Activated CD8-positive, alpha-beta T cell treated with anti-CD3 and anti-CD28 coated beads for 36 hours (primary cell): ENCODE measurements around the gene EFHC1. TPM values are rescaled to one million over a fixed set of nuclear protein-coding genes. Genes with fewer than 3 reads are reported as not detected.

Experiments
- ATAC-seq: fragments of 200-7000 bp; cut with Tn5 transposase; one replicate; pipeline ENCODE4 v1.10.0; 2021; ENCODE audit warnings: mild to moderate bottlenecking, moderate library complexity
- CTCF ChIA-PET: fragments of 350-600 bp; sonication (Branson Sonifier 250); formaldehyde crosslinking; loops from one replicate; lab custom pipeline; 2021; ENCODE audit warnings: antibody characterized with exemption; lab: Charles Lee
- POLR2A ChIA-PET: fragments of 350-600 bp; sonication (Branson Sonifier 250); formaldehyde crosslinking; loops from one replicate; lab custom pipeline; 2021; ENCODE audit warnings: antibody characterized with exemption; lab: Charles Lee
- DNase-seq: peaks from one replicate; pipeline ENCODE4 v3.0.0-alpha.2; 2020
- H3K27ac Mint-ChIP-seq: one replicate; pipeline ENCODE4 v1.8.0; 2021; ENCODE audit warnings: mild to moderate bottlenecking, mixed read lengths
- H3K27me3 Mint-ChIP-seq: one replicate; pipeline ENCODE4 v1.8.0; 2021; ENCODE audit warnings: mixed read lengths
- H3K36me3 Mint-ChIP-seq: one replicate; pipeline ENCODE4 v1.8.0; 2021; ENCODE audit warnings: low read depth, mixed read lengths
- H3K4me1 Mint-ChIP-seq: one replicate; pipeline ENCODE4 v1.8.0; 2021; ENCODE audit warnings: low read depth, mixed read lengths
- H3K4me3 Mint-ChIP-seq: one replicate; pipeline ENCODE4 v1.8.0; 2021; ENCODE audit warnings: mild to moderate bottlenecking, moderate library complexity, mixed read lengths
- H3K9me3 Mint-ChIP-seq: one replicate; pipeline ENCODE4 v1.8.0; 2021; ENCODE audit warnings: mixed read lengths
- intact Hi-C: fragments of 100-400 bp; cut with micrococcal nuclease; formaldehyde crosslinking; loops from one replicate; pipeline ENCODE4 v1.10.0; 2022
- total RNA-seq, 2 experiments: library from RNA; stranded (reverse); gene quantifications; one replicate each; pipeline ENCODE4 v1.2.3, GENCODE V29; 2021
- TF ChIP-seq, protein P1 (sequence below): fragments of 200-600 bp; IDR thresholded peaks from one replicate; pipeline ENCODE4 v1.8.0; 2022; ENCODE audit warnings: antibody characterized with exemption, mild to moderate bottlenecking

Gene EFHC1
- total RNA-seq, 2 experiments from 2014 or later = 1.9 to 2.1 TPM

DNA sequence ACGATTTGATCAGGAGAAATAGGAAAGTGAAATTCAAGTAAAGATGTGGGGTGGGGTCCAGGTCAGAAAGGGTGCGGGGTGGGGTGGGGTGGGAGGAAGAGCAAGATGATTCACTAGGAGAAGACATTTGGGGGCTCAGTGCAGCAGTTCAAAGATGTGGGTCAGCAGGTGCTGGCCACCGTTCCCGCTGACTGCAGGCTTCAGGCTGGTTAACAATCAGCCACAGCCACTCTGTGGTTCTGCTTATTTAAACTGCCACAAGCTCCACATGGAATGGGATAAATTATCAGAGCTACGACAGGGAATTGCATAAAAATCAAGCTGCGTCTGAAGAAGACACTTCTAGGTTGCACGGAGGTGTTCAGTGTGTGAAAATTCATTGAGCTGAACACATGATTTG is 107.3 kb downstream of the EFHC1 start:
- peaks cover 5% of the 10 kb centered on the region for H3K4me1 Mint-ChIP-seq
- intact Hi-C loops = no loop called here
- ATAC-seq = no peak
- no peak overlapping the region for H3K27ac Mint-ChIP-seq
- no peak overlapping the region for H3K4me3 Mint-ChIP-seq
- CTCF ChIA-PET = no interaction called here
- no peak for DNase-seq
- TF ChIP-seq, protein P1, sequence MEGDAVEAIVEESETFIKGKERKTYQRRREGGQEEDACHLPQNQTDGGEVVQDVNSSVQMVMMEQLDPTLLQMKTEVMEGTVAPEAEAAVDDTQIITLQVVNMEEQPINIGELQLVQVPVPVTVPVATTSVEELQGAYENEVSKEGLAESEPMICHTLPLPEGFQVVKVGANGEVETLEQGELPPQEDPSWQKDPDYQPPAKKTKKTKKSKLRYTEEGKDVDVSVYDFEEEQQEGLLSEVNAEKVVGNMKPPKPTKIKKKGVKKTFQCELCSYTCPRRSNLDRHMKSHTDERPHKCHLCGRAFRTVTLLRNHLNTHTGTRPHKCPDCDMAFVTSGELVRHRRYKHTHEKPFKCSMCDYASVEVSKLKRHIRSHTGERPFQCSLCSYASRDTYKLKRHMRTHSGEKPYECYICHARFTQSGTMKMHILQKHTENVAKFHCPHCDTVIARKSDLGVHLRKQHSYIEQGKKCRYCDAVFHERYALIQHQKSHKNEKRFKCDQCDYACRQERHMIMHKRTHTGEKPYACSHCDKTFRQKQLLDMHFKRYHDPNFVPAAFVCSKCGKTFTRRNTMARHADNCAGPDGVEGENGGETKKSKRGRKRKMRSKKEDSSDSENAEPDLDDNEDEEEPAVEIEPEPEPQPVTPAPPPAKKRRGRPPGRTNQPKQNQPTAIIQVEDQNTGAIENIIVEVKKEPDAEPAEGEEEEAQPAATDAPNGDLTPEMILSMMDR = no peak
- H3K27me3 Mint-ChIP-seq = no peaks in the 10 kb centered on the region
- POLR2A ChIA-PET = interaction anchor here (0.7 kb wide), 1 partner anchor 49 kb away, joined by 3 read pairs; no protein-coding TSS in a partner anchor
- no peaks in the 10 kb centered on the region for H3K9me3 Mint-ChIP-seq
- H3K36me3 Mint-ChIP-seq = no peaks in the 10 kb centered on the region

DNA sequence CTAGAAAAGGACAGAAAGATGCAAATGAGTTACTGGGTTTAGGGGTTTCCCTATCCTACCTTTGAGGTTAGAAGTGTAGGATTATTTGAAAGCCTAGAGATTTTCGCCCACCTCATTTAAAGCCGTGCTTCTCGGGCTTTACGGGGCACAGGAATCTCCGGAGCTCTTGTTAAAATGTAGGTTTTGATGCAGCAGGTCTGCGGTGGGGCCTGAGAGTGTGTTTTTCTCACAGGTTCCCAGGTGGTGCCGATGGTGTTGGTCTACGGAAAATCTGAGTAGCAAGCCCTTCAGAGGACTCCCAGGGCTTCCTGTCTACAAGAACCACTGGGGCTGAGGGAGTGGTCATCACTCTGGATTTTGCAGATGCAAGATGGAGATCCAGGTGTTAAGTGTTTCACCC is 109.2 kb downstream of the EFHC1 start:
- Mint-ChIP-seq H3K27me3 (no peaks in the 10 kb centered on the region), H3K4me3 (no peak overlapping the region), H3K9me3 (no peaks in the 10 kb centered on the region), H3K36me3 (peaks cover 2% of the 10 kb centered on the region), H3K4me1 (peaks cover 5% of the 10 kb centered on the region), H3K27ac (no peak overlapping the region)
- POLR2A ChIA-PET = no interaction called here
- TF ChIP-seq, protein P1 = no peak
- CTCF ChIA-PET = no interaction called here
- DNase-seq (peak; percentile 20), ATAC-seq (no peak)
- intact Hi-C loops = no loop called here

GRCh38 chr6:52530351-52530750 is 110.2 kb downstream of the EFHC1 start:
- Mint-ChIP-seq H3K4me1 (peaks cover 13% of the 10 kb centered on the region), H3K27ac (no peak overlapping the region), H3K27me3 (no peaks in the 10 kb centered on the region), H3K9me3 (no peaks in the 10 kb centered on the region), H3K4me3 (no peak overlapping the region), H3K36me3 (peaks cover 5% of the 10 kb centered on the region)
- CTCF ChIA-PET = interaction anchor here (0.6 kb wide), 1 partner anchor 9 kb away, joined by 3 read pairs; no protein-coding TSS in a partner anchor
- intact Hi-C loops = no loop called here
- POLR2A ChIA-PET = no interaction called here
- TF ChIP-seq, protein P1 = no peak
- DNase-seq = no peak
- no peak for ATAC-seq

DNA sequence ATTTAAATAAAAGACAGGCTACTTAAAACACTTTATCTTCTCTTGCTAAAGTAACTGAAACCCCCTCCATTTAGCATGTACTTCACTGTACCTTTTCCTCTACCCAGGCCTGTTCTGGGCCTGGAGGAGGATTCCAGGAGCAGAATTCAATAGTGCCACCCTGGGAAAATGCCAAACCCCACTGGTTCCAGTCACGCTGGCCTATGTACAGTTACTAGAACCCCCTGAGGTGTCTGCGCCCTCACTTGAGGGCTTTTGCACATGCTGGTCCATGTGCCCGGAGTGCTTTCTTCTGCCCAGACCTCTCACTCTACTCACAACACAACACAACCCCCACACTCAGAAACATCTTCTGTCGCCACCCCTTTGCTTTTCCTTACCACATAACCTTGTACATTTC is 111.3 kb downstream of the EFHC1 start:
- TF ChIP-seq, protein P1 = no peak
- Mint-ChIP-seq H3K27me3 (no peaks in the 10 kb centered on the region), H3K4me1 (peaks cover 23% of the 10 kb centered on the region), H3K27ac (no peak overlapping the region), H3K9me3 (no peaks in the 10 kb centered on the region), H3K36me3 (peaks cover 5% of the 10 kb centered on the region), H3K4me3 (no peak overlapping the region)
- POLR2A ChIA-PET = interaction anchor here (0.9 kb wide), 1 partner anchor 9 kb away, joined by 3 read pairs; no protein-coding TSS in a partner anchor
- DNase-seq = no peak
- ATAC-seq = no peak
- CTCF ChIA-PET = no interaction called here
- intact Hi-C loops = no loop called here

- intact Hi-C loops = no loop called here
- ATAC-seq (no peak), DNase-seq (no peak)
- CTCF ChIA-PET = no interaction called here
- Mint-ChIP-seq H3K27me3 (no peaks in the 10 kb centered on the region), H3K4me3 (no peak overlapping the region), H3K36me3 (peaks cover 5% of the 10 kb centered on the region), H3K4me1 (peaks cover 27% of the 10 kb centered on the region), H3K9me3 (no peaks in the 10 kb centered on the region), H3K27ac (no peak overlapping the region)
- TF ChIP-seq, protein P1 = no peak
- POLR2A ChIA-PET = interaction anchor here (0.9 kb wide), 1 partner anchor 9 kb away, joined by 3 read pairs; no protein-coding TSS in a partner anchor
Measured at GRCh38 chr6:52531834-52532233, 111.7 kb downstream of the EFHC1 start.
